ENCODE measurements around the gene WNT3A. TPM values are rescaled to one million over a fixed set of nuclear protein-coding genes. Genes with fewer than 3 reads are reported as not detected.

Gene WNT3A
- total and polyA plus RNA-seq, 2 experiments from 2014 or later: 0.07 to 0.65 TPM

- TF ChIP-seq NANOG (IDR thresholded peaks at IDR 0.05; ENCODE audit: borderline replicate concordance): no peak
- TF ChIP-seq ZNF331 (CRISPR knock-in tag; IDR thresholded peaks at IDR 0.05; ENCODE audit: low read depth): no peak
- TF ChIP-seq, protein P1, sequence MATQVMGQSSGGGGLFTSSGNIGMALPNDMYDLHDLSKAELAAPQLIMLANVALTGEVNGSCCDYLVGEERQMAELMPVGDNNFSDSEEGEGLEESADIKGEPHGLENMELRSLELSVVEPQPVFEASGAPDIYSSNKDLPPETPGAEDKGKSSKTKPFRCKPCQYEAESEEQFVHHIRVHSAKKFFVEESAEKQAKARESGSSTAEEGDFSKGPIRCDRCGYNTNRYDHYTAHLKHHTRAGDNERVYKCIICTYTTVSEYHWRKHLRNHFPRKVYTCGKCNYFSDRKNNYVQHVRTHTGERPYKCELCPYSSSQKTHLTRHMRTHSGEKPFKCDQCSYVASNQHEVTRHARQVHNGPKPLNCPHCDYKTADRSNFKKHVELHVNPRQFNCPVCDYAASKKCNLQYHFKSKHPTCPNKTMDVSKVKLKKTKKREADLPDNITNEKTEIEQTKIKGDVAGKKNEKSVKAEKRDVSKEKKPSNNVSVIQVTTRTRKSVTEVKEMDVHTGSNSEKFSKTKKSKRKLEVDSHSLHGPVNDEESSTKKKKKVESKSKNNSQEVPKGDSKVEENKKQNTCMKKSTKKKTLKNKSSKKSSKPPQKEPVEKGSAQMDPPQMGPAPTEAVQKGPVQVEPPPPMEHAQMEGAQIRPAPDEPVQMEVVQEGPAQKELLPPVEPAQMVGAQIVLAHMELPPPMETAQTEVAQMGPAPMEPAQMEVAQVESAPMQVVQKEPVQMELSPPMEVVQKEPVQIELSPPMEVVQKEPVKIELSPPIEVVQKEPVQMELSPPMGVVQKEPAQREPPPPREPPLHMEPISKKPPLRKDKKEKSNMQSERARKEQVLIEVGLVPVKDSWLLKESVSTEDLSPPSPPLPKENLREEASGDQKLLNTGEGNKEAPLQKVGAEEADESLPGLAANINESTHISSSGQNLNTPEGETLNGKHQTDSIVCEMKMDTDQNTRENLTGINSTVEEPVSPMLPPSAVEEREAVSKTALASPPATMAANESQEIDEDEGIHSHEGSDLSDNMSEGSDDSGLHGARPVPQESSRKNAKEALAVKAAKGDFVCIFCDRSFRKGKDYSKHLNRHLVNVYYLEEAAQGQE (IDR thresholded peaks at IDR 0.05; ENCODE audit: unreplicated experiment): no peak
- no peak for TF ChIP-seq CREB1 (CRISPR knock-in tag; IDR thresholded peaks at IDR 0.05; ENCODE audit: low read depth)
- no peak for TF ChIP-seq ZNF114 (CRISPR knock-in tag; IDR thresholded peaks at IDR 0.05)
- TF ChIP-seq STAT1 (IDR thresholded peaks at IDR 0.05; ENCODE audit: unreplicated experiment): no peak
- TF ChIP-seq EZH2phosphoT487 (IDR thresholded peaks at IDR 0.05; ENCODE audit: unreplicated experiment): no peak
- TF ChIP-seq EZH2 (IDR thresholded peaks at IDR 0.05; ENCODE audit: low read depth, unreplicated experiment): no peak
- no peak for TF ChIP-seq CTCF (conservative IDR thresholded peaks at IDR 0.05; ENCODE audit: low read depth in 2 of 2)
Measured at GRCh38 chr1:228072658-228073043, 65.9 kb downstream of the WNT3A start (continued).

DNA sequence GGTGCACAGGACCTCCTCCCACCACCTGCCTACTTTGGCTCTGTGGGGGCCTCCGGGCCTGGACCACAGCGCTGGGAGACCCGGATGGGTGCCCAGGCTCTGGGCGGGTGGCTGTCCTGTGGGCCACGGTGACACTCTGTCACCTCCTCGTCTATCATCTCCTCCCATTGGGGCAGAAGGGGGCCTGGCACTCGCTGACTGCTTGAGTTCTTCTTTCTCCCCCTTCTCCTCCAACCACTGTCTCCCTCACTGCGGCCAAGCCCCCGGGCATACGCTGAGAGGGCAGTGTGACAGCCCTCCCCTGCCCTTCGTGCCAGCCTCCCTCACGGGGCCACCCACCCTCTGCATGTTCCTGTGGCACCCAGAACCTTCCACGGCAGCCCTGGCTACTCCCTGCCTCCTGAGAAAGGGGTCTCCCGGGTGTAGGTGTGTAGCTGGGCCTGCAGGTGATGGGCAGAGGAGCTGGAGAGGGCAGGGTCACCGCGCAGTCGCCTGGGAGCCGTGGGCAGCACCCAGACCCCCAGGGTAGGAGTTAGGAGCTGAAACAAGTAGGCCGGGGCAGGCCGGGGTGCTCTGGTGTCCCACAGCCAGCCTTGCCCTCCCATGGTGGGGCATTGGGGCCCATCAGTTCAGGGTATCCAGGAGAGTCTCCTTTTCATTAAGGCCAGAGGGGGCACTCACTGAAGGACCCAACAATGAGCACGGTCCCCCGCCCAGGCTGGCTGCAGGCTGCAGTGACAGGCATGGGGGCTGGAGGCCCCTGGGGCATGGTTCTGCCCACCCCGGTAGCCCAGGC, 66.5 kb downstream of the WNT3A start:
- Histone ChIP-seq H3K9me2 (ENCODE audit: insufficient read depth) (no peaks in the 10 kb centered on the region), H3K27ac (ENCODE audit: low read depth) (no peak overlapping the region), H3K4me1 (ENCODE audit: insufficient read depth) (no peaks in the 10 kb centered on the region), H3F3A (replicated peaks; ENCODE audit: low read depth) (no peaks in the 10 kb centered on the region), H4K20me1 (replicated peaks; ENCODE audit: insufficient read depth) (no peaks in the 10 kb centered on the region; the same call in 1 of the 2 replicates), H3K36me3 (ENCODE audit: insufficient read depth) (no peaks in the 10 kb centered on the region), H3K4me2 (no peak overlapping the region), H3K79me2 (replicated peaks; ENCODE audit: insufficient read depth) (no peaks in the 10 kb centered on the region), H3K27me3 (ENCODE audit: insufficient read depth) (peaks cover 98% of the 10 kb centered on the region), H3K4me3 (no peak overlapping the region), H2AFZ (no peak overlapping the region)
- DNase-seq (ENCODE audit: low spot score) (no peak), ATAC-seq (peak; percentile 14)
- no peak overlapping the region for H3K4me3 Mint-ChIP-seq
- no peaks in the 10 kb centered on the region for H3K36me3 Mint-ChIP-seq (ENCODE audit: low read depth)
- peaks cover 71% of the 10 kb centered on the region for H3K27me3 Mint-ChIP-seq (ENCODE audit: insufficient read depth, low read depth, poor library complexity)
- H3K9me3 Mint-ChIP-seq: no peaks in the 10 kb centered on the region
- peaks cover 2% of the 10 kb centered on the region; the same call in 1 of the 3 replicates for H3K4me1 Mint-ChIP-seq
- no peak overlapping the region for H3K27ac Mint-ChIP-seq
- TF ChIP-seq JUNB (IDR thresholded peaks at IDR 0.05; ENCODE audit: unreplicated experiment) (no peak), CTCF (conservative IDR thresholded peaks at IDR 0.05; ENCODE audit: low read depth in 2 of 2) (no peak), CREB1 (CRISPR knock-in tag; IDR thresholded peaks at IDR 0.05; ENCODE audit: low read depth) (no peak)
- TF ChIP-seq, protein P2, sequence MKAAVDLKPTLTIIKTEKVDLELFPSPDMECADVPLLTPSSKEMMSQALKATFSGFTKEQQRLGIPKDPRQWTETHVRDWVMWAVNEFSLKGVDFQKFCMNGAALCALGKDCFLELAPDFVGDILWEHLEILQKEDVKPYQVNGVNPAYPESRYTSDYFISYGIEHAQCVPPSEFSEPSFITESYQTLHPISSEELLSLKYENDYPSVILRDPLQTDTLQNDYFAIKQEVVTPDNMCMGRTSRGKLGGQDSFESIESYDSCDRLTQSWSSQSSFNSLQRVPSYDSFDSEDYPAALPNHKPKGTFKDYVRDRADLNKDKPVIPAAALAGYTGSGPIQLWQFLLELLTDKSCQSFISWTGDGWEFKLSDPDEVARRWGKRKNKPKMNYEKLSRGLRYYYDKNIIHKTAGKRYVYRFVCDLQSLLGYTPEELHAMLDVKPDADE (IDR thresholded peaks at IDR 0.05): no peak
- TF ChIP-seq, protein P1 (IDR thresholded peaks at IDR 0.05; ENCODE audit: unreplicated experiment): no peak

Measured in GM23338 (cell line).